ENCODE measurements around the gene FER.

The FER gene

GRCh38 chr5:108797396-108797795 is 49.7 kb downstream of the FER start:
- Histone ChIP-seq H3K79me2 (ENCODE audit: insufficient read depth, low read length) (no peaks in the 10 kb centered on the region), H3K27me3 (ENCODE audit: insufficient read depth, low read length, poor library complexity) (no peaks in the 10 kb centered on the region), H2AFZ (ENCODE audit: low read depth, low read length) (no peak overlapping the region), H3K27ac (ENCODE audit: low read length) (no peak overlapping the region), H4K20me1 (ENCODE audit: insufficient read depth, low read length) (no peaks in the 10 kb centered on the region), H3K9ac (ENCODE audit: low read depth, low read length) (no peak overlapping the region), H3K36me3 (ENCODE audit: insufficient read depth, low read length) (no peaks in the 10 kb centered on the region; the same call in 1 of the 2 replicates), H3K4me1 (ENCODE audit: insufficient read depth, low read length) (no peaks in the 10 kb centered on the region), H3K4me2 (ENCODE audit: insufficient read depth, low read length) (no peak overlapping the region), H3K9me3 (ENCODE audit: insufficient read depth, low read length, severe bottlenecking) (no peaks in the 10 kb centered on the region), H3K4me3 (ENCODE audit: low read depth in 1 of 2, low read length in 2 of 2) (no peak overlapping the region)
- DNase-seq (no peak), ATAC-seq (ENCODE audit: insufficient read depth, low read depth) (no peak)
- no peak for TF ChIP-seq EZH2 (IDR thresholded peaks at IDR 0.05; ENCODE audit: borderline replicate concordance, low read depth, low read length, severe bottlenecking)
- no peak for TF ChIP-seq CTCF (IDR thresholded peaks at IDR 0.05; ENCODE audit: borderline replicate concordance, extremely low read depth, low read length, poor library complexity, severe bottlenecking)

GRCh38 chr5:108797986-108798385 is 50.3 kb downstream of the FER start:
- ATAC-seq (ENCODE audit: insufficient read depth, low read depth) (no peak), DNase-seq (no peak)
- no peaks in the 10 kb centered on the region for H3K79me2 ChIP-seq (ENCODE audit: insufficient read depth, low read length)
- no peaks in the 10 kb centered on the region for H3K27me3 ChIP-seq (ENCODE audit: insufficient read depth, low read length, poor library complexity)
- TF ChIP-seq CTCF (IDR thresholded peaks at IDR 0.05; ENCODE audit: borderline replicate concordance, extremely low read depth, low read length, poor library complexity, severe bottlenecking) (no peak), EZH2 (IDR thresholded peaks at IDR 0.05; ENCODE audit: borderline replicate concordance, low read depth, low read length, severe bottlenecking) (no peak)
- H3K4me3 ChIP-seq (ENCODE audit: low read depth in 1 of 2, low read length in 2 of 2) = no peak overlapping the region
- no peaks in the 10 kb centered on the region for H3K9me3 ChIP-seq (ENCODE audit: insufficient read depth, low read length, severe bottlenecking)
- H3K36me3 ChIP-seq (ENCODE audit: insufficient read depth, low read length) = no peaks in the 10 kb centered on the region; the same call in 1 of the 2 replicates
- no peaks in the 10 kb centered on the region for H3K4me1 ChIP-seq (ENCODE audit: insufficient read depth, low read length)
- H4K20me1 ChIP-seq (ENCODE audit: insufficient read depth, low read length) = no peaks in the 10 kb centered on the region
- no peak overlapping the region for H3K27ac ChIP-seq (ENCODE audit: low read length)
- no peak overlapping the region for H3K4me2 ChIP-seq (ENCODE audit: insufficient read depth, low read length)
- H2AFZ ChIP-seq (ENCODE audit: low read depth, low read length) = no peak overlapping the region
- no peak overlapping the region for H3K9ac ChIP-seq (ENCODE audit: low read depth, low read length)

- peaks cover 4% of the 10 kb centered on the region for H3K9me3 ChIP-seq (ENCODE audit: insufficient read depth, low read length, severe bottlenecking)
- no peak overlapping the region for H3K4me3 ChIP-seq (ENCODE audit: low read depth in 1 of 2, low read length in 2 of 2)
- H3K4me1 ChIP-seq (ENCODE audit: insufficient read depth, low read length) = no peaks in the 10 kb centered on the region
- DNase-seq (no peak), ATAC-seq (ENCODE audit: insufficient read depth, low read depth) (no peak)
- no peaks in the 10 kb centered on the region for H3K27me3 ChIP-seq (ENCODE audit: insufficient read depth, low read length, poor library complexity)
- H3K79me2 ChIP-seq (ENCODE audit: insufficient read depth, low read length) = no peaks in the 10 kb centered on the region
- no peak overlapping the region for H2AFZ ChIP-seq (ENCODE audit: low read depth, low read length)
- no peak overlapping the region for H3K27ac ChIP-seq (ENCODE audit: low read length)
- H4K20me1 ChIP-seq (ENCODE audit: insufficient read depth, low read length) = no peaks in the 10 kb centered on the region
- H3K4me2 ChIP-seq (ENCODE audit: insufficient read depth, low read length) = no peak overlapping the region
- H3K36me3 ChIP-seq (ENCODE audit: insufficient read depth, low read length) = no peaks in the 10 kb centered on the region; the same call in 1 of the 2 replicates
- TF ChIP-seq CTCF (IDR thresholded peaks at IDR 0.05; ENCODE audit: borderline replicate concordance, extremely low read depth, low read length, poor library complexity, severe bottlenecking) (no peak), EZH2 (IDR thresholded peaks at IDR 0.05; ENCODE audit: borderline replicate concordance, low read depth, low read length, severe bottlenecking) (no peak)
- no peak overlapping the region for H3K9ac ChIP-seq (ENCODE audit: low read depth, low read length)
Measured at GRCh38 chr5:108798513-108799265, 51.0 kb downstream of the FER start.

Data from DND-41 (cell line).